Measurements from ENCODE around the gene ANKRD62.

DNA sequence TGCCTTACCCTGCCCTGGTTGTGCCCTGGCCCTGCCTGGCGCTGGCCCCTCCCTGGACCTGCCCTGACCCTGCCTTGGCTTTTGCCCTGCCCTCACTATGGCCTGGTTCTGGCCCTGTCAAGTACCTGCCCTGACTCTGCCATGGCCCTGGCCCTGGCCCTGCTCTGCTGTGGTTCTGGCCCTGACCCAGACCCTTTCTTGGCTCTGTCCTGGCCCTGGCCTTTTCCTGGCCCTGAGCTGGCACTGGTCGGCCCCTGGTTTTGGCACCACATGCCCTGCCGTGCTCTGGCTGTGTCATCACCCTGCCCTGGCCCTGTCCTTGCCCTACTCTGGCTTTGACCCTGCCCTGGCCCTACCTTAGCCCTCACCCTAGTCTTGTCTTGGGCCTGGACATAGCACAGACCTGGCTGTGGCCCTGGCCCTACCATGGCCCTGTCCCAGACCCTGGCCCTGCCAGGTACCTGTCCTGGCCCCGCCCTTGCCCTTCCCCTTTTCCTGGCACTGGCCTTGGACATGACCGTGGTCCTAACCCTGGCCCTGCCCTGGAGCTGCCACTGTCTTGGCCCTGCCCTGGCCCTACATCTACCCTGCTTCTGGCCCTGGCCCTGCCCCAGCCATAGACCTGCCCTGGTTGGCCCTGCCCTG, 4.8 kb upstream of the ANKRD62 start:
- TF ChIP-seq, protein P1, sequence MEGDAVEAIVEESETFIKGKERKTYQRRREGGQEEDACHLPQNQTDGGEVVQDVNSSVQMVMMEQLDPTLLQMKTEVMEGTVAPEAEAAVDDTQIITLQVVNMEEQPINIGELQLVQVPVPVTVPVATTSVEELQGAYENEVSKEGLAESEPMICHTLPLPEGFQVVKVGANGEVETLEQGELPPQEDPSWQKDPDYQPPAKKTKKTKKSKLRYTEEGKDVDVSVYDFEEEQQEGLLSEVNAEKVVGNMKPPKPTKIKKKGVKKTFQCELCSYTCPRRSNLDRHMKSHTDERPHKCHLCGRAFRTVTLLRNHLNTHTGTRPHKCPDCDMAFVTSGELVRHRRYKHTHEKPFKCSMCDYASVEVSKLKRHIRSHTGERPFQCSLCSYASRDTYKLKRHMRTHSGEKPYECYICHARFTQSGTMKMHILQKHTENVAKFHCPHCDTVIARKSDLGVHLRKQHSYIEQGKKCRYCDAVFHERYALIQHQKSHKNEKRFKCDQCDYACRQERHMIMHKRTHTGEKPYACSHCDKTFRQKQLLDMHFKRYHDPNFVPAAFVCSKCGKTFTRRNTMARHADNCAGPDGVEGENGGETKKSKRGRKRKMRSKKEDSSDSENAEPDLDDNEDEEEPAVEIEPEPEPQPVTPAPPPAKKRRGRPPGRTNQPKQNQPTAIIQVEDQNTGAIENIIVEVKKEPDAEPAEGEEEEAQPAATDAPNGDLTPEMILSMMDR (IDR thresholded peaks at IDR 0.05; ENCODE audit: borderline replicate concordance, extremely low read depth, low read length, poor library complexity, severe bottlenecking) = no peak
- no peak for TF ChIP-seq EZH2 (IDR thresholded peaks at IDR 0.05; ENCODE audit: borderline replicate concordance, low read depth, low read length, severe bottlenecking)

Data from DND-41 (cell line).